Esophagus muscularis mucosa (tissue), 4 donors: ENCODE results near the gene LPAR1.

ENCODE experiments used
- CTCF ChIP-seq, 3 experiments: fragments of 200-600 bp in 2 of 3; fragments of 450-650 bp in 1 of 3; sonication (generic) in 2 of 3; IDR thresholded peaks; one replicate each; pipeline ENCODE4 v1.5.1; 2017 to 2019; ENCODE audit warnings: antibody characterized with exemption in 3 of 3, mild to moderate bottlenecking in 2 of 3, moderate library complexity in 1 of 3
- EP300 ChIP-seq: sonication (generic); formaldehyde crosslinking; IDR thresholded peaks from one replicate; pipeline ENCODE4 v1.6.1; 2017; ENCODE audit warnings: antibody characterized with exemption
- POLR2A ChIP-seq: fragments of 450-650 bp; IDR thresholded peaks from one replicate; pipeline ENCODE4 v1.6.1; 2017; ENCODE audit warnings: antibody characterized with exemption, moderate library complexity, mild to moderate bottlenecking, low read depth

GRCh38 chr9:110874963-110875674 is 163.2 kb downstream of the LPAR1 start:
- TF ChIP-seq CTCF (IDR thresholded peaks at IDR 0.05) (no peak), POLR2A (no peak), EP300 (no peak)
